GM12892 (cell line): Measurements from ENCODE around the gene WT1.

Source experiments
- POLR2A ChIP-seq: IDR thresholded peaks from 2 replicates; pipeline ENCODE4 v1.6.1; 2011; ENCODE audit warnings: low read depth, low read length, control low read depth
- POLR2AphosphoS5 ChIP-seq: IDR thresholded peaks from 2 replicates; pipeline ENCODE4 v1.6.1; 2011; ENCODE audit warnings: low read depth, low read length, control low read depth
- TAF1 ChIP-seq: IDR thresholded peaks from 2 replicates; pipeline ENCODE4 v1.6.1; 2011; ENCODE audit warnings: low read depth, mild to moderate bottlenecking, control low read depth, low read length, borderline replicate concordance

DNA sequence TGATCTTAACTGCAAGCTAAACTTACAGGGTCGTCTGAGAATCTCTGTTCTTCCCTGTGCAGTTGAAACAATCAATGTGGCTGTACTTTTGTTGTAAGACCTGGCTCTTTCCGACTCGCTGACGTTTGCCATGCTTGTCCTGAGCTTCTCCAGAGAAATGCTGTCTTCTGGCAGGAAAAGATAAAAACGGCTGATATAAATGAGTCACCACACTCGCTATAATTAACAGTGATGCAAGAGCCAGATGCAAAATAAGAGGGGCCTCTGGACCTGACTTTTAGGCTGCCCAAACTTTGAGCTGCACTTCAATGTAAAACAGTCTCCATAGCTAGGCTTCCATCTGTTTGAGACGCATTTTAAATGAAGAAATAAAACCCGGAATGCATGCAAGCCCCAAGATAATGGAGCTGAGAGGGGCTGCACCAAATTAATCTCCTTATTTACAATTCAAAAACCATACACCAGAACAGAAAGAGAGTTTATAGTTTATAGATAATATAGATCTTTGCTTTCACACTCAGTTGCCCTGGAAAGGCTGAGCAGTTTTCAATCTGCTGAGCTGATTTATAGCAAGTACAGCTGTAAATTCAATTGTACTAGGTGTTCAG, 48.5 kb downstream of the WT1 start:
- TF ChIP-seq TAF1 (no peak), POLR2A (no peak), POLR2AphosphoS5 (no peak)
